ENCODE data around the gene DNAH17. TPM values are rescaled to one million over a fixed set of nuclear protein-coding genes. Genes with fewer than 3 reads are reported as not detected.

DNAH17 gene
- total and polyA plus RNA-seq, 2 of the 8 experiments (the other 6 are each of a cell fraction or from before 2014, with no cell fraction given) = 0.14 to 0.67 TPM

GRCh38 chr17:78605429-78605828 is 28.2 kb upstream of the DNAH17 start:
- WGBS, 2 experiments (ENCODE audit: extremely low coverage in 1 of 2, insufficient coverage in 1 of 2, insufficient read length in 1 of 2, insufficient replicate concordance in 2 of 2, low coverage in 1 of 2, low lambda C conversion rate in 2 of 2, missing lambda C conversion rate in 1 of 2) = 98% methylated on average over 3 of the region's 3 CpGs; no CpG with 5 or more reads in 1 of the 2 experiments
- Histone ChIP-seq H4K91ac (replicated peaks; ENCODE audit: insufficient read length, low read length) (no peak overlapping the region), H2BK15ac (ENCODE audit: low read length) (no peak overlapping the region), H3K79me1 (ENCODE audit: low read depth, low read length) (no peaks in the 10 kb centered on the region), H3K36me3 (ENCODE audit: control insufficient read depth in 2 of 4, insufficient read depth in 4 of 4, low read length in 3 of 4) (no peaks in the 10 kb centered on the region), H2BK12ac (ENCODE audit: low read depth, low read length) (no peak overlapping the region), H2AFZ (ENCODE audit: low read length) (no peak overlapping the region), H3K14ac (ENCODE audit: insufficient read length) (no peak overlapping the region), H4K5ac (ENCODE audit: insufficient read length, low read depth, low read length) (no peak overlapping the region), H4K8ac (ENCODE audit: extremely low read depth, insufficient read depth, low read length) (no peak overlapping the region), H3K23me2 (ENCODE audit: low read depth, low read length) (no peaks in the 10 kb centered on the region), H3K4me3 (ENCODE audit: extremely low read depth in 1 of 4, insufficient read depth in 2 of 4, low read depth in 3 of 4, low read length in 4 of 4) (no peak overlapping the region; a peak in 1 of 8 replicates), H2AK5ac (ENCODE audit: low read depth, low read length) (no peak overlapping the region), H3K23ac (ENCODE audit: insufficient read length) (no peak overlapping the region), H2BK5ac (ENCODE audit: low read depth, low read length) (no peak overlapping the region), H3K4me2 (ENCODE audit: insufficient read depth in 1 of 2, low read depth in 2 of 2, low read length in 2 of 2) (no peak overlapping the region), H3K18ac (ENCODE audit: extremely low read depth, low read length) (no peak overlapping the region), H3K27me3 (replicated peaks in 1 of 4; ENCODE audit: control insufficient read depth in 3 of 4, extremely low read depth in 1 of 4, insufficient read depth in 3 of 4, low read length in 3 of 4) (no peaks in the 10 kb centered on the region; a peak in 2 of 7 replicates), H3K9me3 (ENCODE audit: insufficient read depth in 2 of 2, low read depth in 1 of 2, low read length in 1 of 2) (peaks cover 0 to 7% of the 10 kb centered on the region in 2 experiments; a peak in 1 of 4 replicates), H3K27ac (ENCODE audit: low read depth, low read length) (no peak overlapping the region), H3K79me2 (ENCODE audit: control insufficient read depth in 1 of 2, insufficient read depth in 2 of 2, low read length in 2 of 2) (no peaks in the 10 kb centered on the region), H2BK120ac (replicated peaks; ENCODE audit: low read depth, low read length) (no peak overlapping the region), H3K9ac (replicated peaks in 1 of 4; ENCODE audit: extremely low read depth in 1 of 4, low read depth in 3 of 4, low read length in 3 of 4) (no peak overlapping the region), H3K4me1 (replicated peaks in 1 of 4; ENCODE audit: control insufficient read depth in 3 of 4, insufficient read depth in 4 of 4, low read length in 3 of 4) (no peaks in the 10 kb centered on the region; a peak in 1 of 7 replicates), H3K56ac (replicated peaks; ENCODE audit: insufficient read length, low read depth, low read length) (no peak overlapping the region), H3K4ac (replicated peaks; ENCODE audit: insufficient read length, low read depth, low read length) (no peak overlapping the region), H4K20me1 (replicated peaks in 1 of 2; ENCODE audit: control insufficient read depth in 1 of 2, insufficient read depth in 2 of 2, low read length in 2 of 2) (no peaks in the 10 kb centered on the region), H2BK20ac (ENCODE audit: low read length) (no peak overlapping the region)
- DNase-seq (ENCODE audit: low read depth in 1 of 2, low spot score in 2 of 2) (no peak), FAIRE-seq (no peak)
- CTCF ChIA-PET (ENCODE audit: partially characterized antibody) = interaction anchor here (0.7 to 5.0 kb wide), 16 partner anchors 9 to 175 kb away, joined by 3 to 46 read pairs (median 4); no protein-coding TSS in a partner anchor
- no peak for TF ChIP-seq PHF8 (conservative IDR thresholded peaks at IDR 0.05; ENCODE audit: low read depth, low read length)
- no peak for TF ChIP-seq ATF2 (IDR thresholded peaks at IDR 0.05; ENCODE audit: low read length)
- TF ChIP-seq GABPA (IDR thresholded peaks at IDR 0.05; ENCODE audit: borderline replicate concordance, insufficient read depth, low read length) = no peak
- no peak for TF ChIP-seq HDAC6 (IDR thresholded peaks at IDR 0.05; ENCODE audit: low read depth, low read length)
- TF ChIP-seq KDM1A (IDR thresholded peaks at IDR 0.05; ENCODE audit: borderline replicate concordance, low read length) = no peak
- TF ChIP-seq CBX8 (IDR thresholded peaks at IDR 0.05; ENCODE audit: borderline replicate concordance, low read depth, low read length) = no peak
- POLR2A ChIA-PET (ENCODE audit: partially characterized antibody) = no interaction called here
